Liver (tissue), 3 donors: ENCODE measurements around the gene PAX5.

Experiments
- GABPA ChIP-seq, 2 donors: IDR thresholded peaks in 1 of 2; conservative IDR thresholded peaks in 1 of 2; 2 replicates each; pipeline ENCODE4 v1.6.1; 2016; ENCODE audit warnings: antibody characterized with exemption in 2 of 2, mild to moderate bottlenecking in 1 of 2, moderate library complexity in 1 of 2
- HNF4A ChIP-seq, 2 donors: conservative IDR thresholded peaks; 2 replicates each; pipeline ENCODE4 v1.6.1; 2016; ENCODE audit warnings: antibody characterized with exemption in 2 of 2, mild to moderate bottlenecking in 2 of 2
- JUND ChIP-seq, 2 donors: IDR thresholded peaks; 2 replicates each; pipeline ENCODE4 v1.6.1; 2016; ENCODE audit warnings: antibody characterized with exemption in 2 of 2
- SP1 ChIP-seq: IDR thresholded peaks from 2 replicates; pipeline ENCODE4 v1.6.1; 2018; ENCODE audit warnings: antibody characterized with exemption, mild to moderate bottlenecking
- TAF1 ChIP-seq: conservative IDR thresholded peaks from 2 replicates; pipeline ENCODE4 v1.6.1; 2016; ENCODE audit warnings: antibody characterized with exemption, mild to moderate bottlenecking
- YY1 ChIP-seq: IDR thresholded peaks from 2 replicates; pipeline ENCODE4 v1.6.1; 2016; ENCODE audit warnings: antibody characterized with exemption, mild to moderate bottlenecking
- TF ChIP-seq, protein P1 (sequence below): fragments of 150-350 bp; IDR thresholded peaks from 2 replicates; pipeline ENCODE4 v1.5.1; 2017; ENCODE audit warnings: improper control_type of control experiment, low read depth, low read length; ENCODE audit not compliant: missing input control
- TF ChIP-seq, protein P2 (sequence below): IDR thresholded peaks from 2 replicates; pipeline ENCODE4 v1.6.1; 2016; ENCODE audit warnings: antibody characterized with exemption
- TF ChIP-seq, protein P3 (sequence below): IDR thresholded peaks from 2 replicates; pipeline ENCODE4 v1.6.1; 2016; ENCODE audit warnings: antibody characterized with exemption
- TF ChIP-seq, protein P4 (sequence below): IDR thresholded peaks from 2 replicates; pipeline ENCODE4 v1.6.1; 2016; ENCODE audit warnings: antibody characterized with exemption
- donor health status: healthy.
- donor health status: healthy.

DNA sequence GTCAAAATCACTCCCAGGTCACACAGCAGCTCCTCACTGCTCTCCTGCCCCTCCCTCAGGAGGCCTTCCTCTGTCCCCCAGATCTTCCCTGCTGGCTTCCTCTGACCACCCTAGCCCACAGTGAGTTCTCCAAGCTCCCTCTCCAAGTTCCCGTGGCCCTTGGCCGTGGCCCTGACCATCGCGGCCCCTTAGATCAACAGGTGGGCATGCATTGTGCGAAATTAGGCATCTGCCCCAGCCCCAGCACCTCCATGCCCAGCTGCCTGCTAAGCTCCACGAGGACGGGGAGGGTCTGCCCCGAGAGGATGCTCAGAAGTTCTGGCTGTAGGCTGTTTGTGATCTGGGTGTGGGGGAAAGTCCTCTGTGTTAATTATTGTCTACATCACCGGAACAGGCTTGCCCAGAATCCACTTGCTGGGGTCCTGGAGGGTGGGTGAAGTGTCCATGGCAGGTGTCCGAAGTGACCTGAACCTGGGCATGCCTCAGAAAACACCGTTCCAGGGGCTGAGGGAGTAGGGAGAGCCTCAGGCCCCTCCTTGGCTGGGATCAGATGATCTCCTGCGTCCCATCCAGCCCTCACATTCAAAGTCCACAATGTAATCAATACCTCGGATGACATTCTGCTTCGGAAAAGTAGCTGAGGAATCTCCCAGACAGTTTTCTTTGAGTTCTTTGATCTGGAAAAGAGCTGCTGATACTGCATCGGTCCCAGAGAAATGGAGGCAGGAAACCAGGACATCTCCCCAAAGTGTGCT, 194.8 kb downstream of the PAX5 start:
- TF ChIP-seq, protein P1, sequence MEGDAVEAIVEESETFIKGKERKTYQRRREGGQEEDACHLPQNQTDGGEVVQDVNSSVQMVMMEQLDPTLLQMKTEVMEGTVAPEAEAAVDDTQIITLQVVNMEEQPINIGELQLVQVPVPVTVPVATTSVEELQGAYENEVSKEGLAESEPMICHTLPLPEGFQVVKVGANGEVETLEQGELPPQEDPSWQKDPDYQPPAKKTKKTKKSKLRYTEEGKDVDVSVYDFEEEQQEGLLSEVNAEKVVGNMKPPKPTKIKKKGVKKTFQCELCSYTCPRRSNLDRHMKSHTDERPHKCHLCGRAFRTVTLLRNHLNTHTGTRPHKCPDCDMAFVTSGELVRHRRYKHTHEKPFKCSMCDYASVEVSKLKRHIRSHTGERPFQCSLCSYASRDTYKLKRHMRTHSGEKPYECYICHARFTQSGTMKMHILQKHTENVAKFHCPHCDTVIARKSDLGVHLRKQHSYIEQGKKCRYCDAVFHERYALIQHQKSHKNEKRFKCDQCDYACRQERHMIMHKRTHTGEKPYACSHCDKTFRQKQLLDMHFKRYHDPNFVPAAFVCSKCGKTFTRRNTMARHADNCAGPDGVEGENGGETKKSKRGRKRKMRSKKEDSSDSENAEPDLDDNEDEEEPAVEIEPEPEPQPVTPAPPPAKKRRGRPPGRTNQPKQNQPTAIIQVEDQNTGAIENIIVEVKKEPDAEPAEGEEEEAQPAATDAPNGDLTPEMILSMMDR: no peak
- TF ChIP-seq GABPA (IDR thresholded peaks at IDR 0.05 in 1 of 2, conservative IDR thresholded peaks at IDR 0.05 in 1 of 2): no peak
- TF ChIP-seq, protein P2, sequence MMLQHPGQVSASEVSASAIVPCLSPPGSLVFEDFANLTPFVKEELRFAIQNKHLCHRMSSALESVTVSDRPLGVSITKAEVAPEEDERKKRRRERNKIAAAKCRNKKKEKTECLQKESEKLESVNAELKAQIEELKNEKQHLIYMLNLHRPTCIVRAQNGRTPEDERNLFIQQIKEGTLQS: no peak
- TF ChIP-seq TAF1: no peak
- TF ChIP-seq, protein P3, sequence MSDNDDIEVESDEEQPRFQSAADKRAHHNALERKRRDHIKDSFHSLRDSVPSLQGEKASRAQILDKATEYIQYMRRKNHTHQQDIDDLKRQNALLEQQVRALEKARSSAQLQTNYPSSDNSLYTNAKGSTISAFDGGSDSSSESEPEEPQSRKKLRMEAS: no peak
- TF ChIP-seq, protein P4, sequence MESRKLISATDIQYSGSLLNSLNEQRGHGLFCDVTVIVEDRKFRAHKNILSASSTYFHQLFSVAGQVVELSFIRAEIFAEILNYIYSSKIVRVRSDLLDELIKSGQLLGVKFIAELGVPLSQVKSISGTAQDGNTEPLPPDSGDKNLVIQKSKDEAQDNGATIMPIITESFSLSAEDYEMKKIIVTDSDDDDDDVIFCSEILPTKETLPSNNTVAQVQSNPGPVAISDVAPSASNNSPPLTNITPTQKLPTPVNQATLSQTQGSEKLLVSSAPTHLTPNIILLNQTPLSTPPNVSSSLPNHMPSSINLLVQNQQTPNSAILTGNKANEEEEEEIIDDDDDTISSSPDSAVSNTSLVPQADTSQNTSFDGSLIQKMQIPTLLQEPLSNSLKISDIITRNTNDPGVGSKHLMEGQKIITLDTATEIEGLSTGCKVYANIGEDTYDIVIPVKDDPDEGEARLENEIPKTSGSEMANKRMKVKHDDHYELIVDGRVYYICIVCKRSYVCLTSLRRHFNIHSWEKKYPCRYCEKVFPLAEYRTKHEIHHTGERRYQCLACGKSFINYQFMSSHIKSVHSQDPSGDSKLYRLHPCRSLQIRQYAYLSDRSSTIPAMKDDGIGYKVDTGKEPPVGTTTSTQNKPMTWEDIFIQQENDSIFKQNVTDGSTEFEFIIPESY: no peak
- no peak for TF ChIP-seq JUND (IDR thresholded peaks at IDR 0.05)
- no peak for TF ChIP-seq SP1
- TF ChIP-seq YY1: no peak
- peak; percentile 49 to 63 for TF ChIP-seq HNF4A (conservative IDR thresholded peaks at IDR 0.05)
